HG02571 (cell line): Measurements from ENCODE around the gene HECA.

Experiments
- ATAC-seq: cut with Tn5 transposase; IDR thresholded peaks from one replicate; pipeline ENCODE4 v1.9.1; 2021; ENCODE audit warnings: mild to moderate bottlenecking, moderate library complexity; ENCODE audit not compliant: unreplicated experiment

The HECA gene

GRCh38 chr6:139159016-139159415 is 24.1 kb downstream of the HECA start:
- no peak for ATAC-seq

DNA sequence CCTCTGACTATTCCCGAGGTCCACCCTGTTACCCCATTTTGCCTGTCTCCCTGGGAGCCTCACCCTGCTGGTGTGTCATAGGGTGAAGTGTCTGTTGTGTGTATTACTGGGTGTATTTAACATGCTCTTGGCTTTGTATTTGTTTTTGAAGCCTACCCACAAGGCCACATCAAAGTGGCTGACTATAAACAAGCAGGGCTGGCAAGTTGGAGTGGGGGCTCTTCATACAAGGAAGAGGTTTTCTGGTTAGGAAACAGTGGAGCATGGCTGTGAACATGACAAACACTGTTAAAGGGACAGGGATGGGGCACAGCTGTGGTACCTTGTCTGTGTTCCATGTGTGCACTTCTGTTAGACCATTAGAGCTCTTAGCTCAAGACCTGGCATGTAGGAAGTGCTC is 26.3 kb downstream of the HECA start:
- no peak for ATAC-seq

GRCh38 chr6:139161817-139162284 is 27.0 kb downstream of the HECA start:
- peak; percentile 93 for ATAC-seq

DNA sequence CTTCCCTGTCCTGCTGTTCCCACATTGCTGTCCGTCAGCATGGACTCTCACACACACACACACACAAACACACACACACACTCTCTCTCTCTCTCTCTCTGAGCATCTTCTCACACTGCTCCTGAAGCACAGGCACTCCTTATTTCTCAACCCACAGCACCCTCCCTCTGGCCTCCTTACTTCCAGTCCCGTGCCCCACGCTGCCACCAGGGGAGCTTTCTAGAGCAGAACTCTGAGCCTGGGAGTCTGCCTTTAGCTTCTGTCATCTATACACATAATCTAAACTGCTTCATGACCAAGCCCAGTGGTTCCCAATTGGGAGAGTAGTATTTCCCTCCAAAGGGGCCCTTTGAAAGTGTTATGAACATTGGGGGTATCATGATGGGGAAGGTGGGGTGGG is 29.1 kb downstream of the HECA start:
- ATAC-seq = no peak

DNA sequence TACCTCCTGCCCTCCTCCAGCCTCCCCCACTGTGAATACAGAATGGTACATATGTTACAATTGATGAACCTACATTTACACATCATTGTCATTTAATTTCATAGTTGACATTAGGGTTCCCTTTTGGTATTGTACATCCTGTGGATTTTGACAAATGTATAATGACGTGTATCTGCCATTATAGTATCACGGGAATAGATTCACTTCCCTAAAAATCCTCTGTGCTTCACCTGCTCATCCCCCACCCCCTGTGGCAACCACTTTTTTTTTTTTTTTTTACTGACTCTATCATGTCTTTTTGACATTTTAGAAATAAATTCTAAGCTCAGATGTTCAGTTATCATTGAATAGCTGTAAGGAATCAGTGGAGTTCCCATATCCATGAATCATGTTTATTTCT is 30.4 kb downstream of the HECA start:
- ATAC-seq = no peak

- no peak for ATAC-seq
Measured at GRCh38 chr6:139166238-139166955, 31.5 kb downstream of the HECA start.

DNA sequence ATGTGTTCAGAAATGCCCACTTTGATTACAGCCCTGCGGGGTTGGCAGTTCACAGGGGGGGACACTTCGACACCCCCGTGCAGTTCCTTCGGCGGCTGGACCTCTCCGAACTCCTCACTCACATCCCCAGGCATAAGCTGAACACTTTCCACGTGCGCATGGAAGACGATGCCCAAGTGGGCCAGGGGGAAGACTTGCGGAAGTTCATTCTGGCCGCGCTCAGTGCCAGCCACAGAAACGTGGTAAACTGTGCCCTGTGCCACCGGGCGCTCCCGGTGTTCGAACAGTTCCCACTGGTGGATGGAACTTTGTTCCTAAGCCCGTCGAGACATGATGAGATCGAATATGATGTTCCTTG is 32.1 kb downstream of the HECA start:
- no peak for ATAC-seq

GRCh38 chr6:139172151-139172550 is 37.3 kb downstream of the HECA start:
- no peak for ATAC-seq

- no peak for ATAC-seq
Measured at GRCh38 chr6:139172567-139172966, 37.7 kb downstream of the HECA start.

DNA sequence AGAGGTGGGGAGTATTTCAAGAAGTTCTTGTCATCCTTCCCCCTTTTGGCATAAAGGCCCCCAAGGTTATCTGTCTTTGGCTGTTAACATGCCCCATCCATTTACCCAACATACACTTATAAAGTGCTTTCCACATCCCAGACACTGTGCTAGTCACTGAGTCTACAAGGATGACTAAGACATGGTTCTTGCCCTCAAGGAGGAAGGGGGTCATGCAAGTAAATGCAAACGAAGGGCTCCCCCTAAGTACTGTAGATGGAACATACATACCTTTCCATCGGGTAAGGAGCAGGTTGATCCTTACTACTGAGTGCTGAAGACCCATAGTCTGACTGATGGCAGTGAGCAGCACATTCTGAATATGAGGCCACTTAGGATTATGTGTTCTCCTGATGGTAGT is 38.3 kb downstream of the HECA start:
- no peak for ATAC-seq

DNA sequence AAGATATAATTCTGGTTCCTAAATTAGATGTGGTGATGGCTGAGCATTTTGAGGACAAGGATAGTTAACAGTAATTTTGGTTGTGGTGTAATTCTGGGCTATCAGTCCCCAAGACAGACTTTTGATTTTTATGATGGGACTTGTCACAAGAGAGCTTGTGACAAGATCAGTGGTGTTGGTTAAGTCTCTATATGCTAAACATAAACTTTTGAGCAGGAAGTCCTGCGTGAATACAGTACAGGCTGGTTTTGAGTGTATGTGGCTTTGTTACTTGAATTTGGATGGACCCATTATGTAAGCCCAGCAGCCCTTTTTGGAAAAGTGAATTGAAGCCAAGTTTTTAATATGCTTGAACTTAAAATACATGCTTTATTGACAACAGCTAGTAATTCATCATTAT is 38.9 kb downstream of the HECA start:
- ATAC-seq = no peak

DNA sequence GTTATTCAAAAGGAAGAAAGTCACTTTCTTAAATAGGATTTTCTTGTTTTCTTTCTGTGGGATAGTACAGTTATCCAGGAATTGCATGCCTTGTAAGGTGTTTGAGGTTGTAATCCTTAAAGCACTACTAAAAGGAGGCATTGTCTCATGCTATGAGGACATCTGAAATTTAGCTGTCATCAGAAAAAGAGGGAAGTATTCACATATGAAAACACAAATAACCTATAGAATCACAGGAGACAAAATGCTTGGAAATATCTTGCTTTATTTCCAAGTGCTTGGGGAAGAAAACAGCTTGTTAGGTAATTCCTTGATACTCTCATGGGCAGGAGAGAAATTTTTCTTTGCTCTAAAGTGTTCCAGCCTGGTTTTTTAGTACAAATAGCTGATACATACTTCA is 40.1 kb downstream of the HECA start:
- no peak for ATAC-seq

DNA sequence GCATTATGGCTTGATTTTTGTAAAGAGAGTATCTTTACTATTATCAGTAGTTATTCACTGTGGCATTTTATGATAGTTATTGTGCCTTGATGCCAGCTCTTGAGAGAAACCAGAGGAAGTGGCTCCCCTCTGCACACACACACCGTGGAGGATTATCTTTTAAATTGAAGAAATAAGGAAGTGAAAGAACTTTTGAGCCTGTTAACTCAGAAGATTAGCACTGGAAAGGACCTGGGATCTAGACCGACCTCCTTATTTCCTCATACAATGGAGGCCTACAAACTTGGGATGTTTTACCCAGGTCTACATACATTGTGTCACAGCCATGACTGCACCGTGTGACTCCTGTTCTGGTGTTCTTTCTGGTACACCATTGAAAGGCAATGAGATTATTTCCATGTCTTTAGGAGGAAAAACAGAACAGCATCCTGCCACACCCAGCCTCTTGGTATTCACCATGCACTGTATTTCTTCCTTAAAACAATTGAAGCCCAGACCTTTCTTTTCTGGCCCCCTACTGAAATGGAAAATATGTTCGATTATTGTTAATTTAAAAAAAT is 40.6 kb downstream of the HECA start:
- no peak for ATAC-seq

DNA sequence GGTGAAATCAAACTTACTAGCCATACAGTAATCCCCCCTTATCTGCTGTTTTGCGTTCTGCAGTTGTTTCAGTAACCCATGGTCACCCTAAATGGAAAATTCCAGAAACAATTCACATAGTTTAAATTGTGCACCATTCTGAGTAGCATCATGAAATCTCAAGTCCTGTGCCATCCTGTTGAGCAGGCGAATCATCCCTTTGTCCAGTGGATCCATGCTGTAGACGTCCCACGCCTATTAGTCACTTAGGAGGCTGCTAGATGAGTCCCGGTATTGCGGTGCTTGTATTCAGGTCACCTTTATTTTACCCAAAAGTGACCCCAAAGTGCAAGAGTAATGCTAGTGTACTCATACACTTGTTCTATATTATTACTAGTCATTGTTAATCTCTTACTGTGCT is 46.4 kb downstream of the HECA start:
- ATAC-seq = no peak

DNA sequence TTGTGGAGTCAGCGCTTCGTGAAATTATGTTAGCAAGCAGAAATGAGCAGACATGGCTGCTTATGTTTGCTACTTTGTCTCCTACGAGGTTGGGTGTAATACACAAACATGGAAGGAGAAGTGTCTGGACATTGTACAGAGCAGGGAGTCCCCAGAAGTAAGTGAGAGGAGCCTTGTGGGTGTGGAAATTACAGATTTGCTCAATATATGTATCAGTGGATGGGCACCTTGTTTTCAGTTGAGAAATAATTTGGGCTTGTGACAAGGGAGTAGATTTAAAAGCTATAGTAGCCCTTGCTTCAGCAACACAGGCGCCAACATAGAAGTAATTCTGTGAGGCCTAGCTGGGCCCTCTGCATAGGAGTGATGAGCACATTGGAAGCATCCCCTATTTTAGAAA is 49.2 kb downstream of the HECA start:
- ATAC-seq = no peak

DNA sequence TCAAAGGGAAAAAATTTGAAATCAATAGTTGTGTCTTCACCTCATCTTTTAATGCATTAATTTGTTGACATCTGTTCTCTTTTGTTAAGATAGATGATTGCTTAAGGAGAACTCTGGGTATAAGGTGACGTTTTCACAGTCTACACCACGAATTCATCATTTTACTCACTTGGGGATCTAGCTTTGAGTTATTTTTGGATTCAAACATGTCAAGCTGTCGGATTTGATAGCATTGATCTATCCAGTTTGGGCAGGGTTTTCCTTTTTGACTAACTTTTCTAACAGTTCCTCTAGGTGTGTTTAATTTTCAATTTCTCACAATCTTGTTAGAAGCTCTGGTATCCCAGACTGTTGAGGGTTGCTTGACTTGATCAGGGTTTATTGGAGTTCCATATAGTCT is 49.6 kb downstream of the HECA start:
- no peak for ATAC-seq

- no peak for ATAC-seq
Measured at GRCh38 chr6:139186242-139186641, 51.4 kb downstream of the HECA start.

DNA sequence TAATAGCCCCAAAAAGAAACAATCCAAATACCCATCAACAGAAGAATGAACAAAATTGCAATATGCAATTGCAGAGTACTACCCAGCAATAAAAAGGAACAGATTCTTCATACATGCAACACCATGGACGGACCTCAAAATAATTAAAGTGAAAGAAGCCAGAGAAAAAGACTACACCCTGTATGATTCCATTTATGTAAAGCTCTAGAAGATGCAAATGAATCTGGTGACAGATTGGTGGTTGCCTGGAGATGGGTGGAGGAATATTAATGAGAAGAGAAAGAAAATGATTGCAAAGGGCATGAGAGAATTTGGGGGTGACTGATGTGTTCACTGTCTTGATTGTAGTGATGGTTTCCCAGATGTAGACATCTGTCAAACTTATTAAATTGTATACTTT is 51.8 kb downstream of the HECA start:
- ATAC-seq = no peak

DNA sequence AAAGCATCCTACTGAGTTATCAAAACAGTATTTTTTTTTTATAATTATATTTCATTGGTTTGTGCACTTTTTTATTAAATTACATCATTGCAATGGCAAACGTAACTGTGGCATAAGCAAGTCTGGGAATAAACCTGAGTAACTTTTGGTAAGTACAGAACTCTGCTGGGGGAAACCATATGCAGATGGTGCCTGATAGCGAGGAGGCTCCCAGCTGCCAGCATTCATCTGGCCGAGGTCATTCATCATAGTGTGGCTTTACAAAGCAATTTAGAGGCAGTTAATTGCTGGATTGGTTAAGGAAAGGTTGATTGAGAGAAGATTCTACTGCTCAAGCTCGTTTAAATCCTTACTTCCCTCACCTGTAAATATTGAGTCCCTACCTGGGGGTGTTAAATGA is 52.6 kb downstream of the HECA start:
- no peak for ATAC-seq

DNA sequence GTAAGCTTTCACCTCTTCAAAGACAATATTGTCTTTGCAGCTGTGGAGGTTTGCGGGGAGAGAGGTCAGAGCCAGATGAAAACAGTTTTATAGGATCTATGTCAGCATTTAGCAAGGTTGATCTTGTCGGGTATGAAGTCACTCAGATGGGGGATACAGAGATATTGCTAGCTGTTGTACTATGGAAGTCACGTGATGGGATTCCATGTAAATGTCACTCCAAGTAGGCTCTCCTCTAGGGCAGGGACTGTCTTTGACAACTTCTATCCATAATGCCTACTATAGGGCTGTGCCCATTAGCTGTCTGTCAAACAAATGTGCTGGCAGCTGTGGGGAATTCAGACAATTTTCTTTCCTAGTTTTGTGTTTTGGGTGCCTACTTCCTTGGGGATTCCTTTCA is 54.8 kb downstream of the HECA start:
- ATAC-seq = no peak

GRCh38 chr6:139194740-139195139 is 59.9 kb downstream of the HECA start:
- no peak for ATAC-seq

GRCh38 chr6:139198529-139199288 is 63.8 kb downstream of the HECA start:
- ATAC-seq = no peak
